ENCODE data around the gene KIR2DL1.

- no peak for TF ChIP-seq CTCF (IDR thresholded peaks at IDR 0.05; ENCODE audit: insufficient read depth, low read depth, low read length)
- no peak for TF ChIP-seq EZH2 (IDR thresholded peaks at IDR 0.05; ENCODE audit: insufficient read depth, low read length)
Observed at GRCh38 chr19:54729416-54730188, 40.0 kb upstream of the KIR2DL1 start.

All from astrocyte (in vitro differentiated cells and primary cell).